ENCODE measurements around the gene THADA. TPM values are rescaled to one million over a fixed set of nuclear protein-coding genes. Genes with fewer than 3 reads are reported as not detected.

The THADA gene
- total RNA-seq, 2 donors from 2014 or later = 14.5 to 16.1 TPM

GRCh38 chr2:43361286-43361685, 234.6 kb downstream of the THADA start:
- DNase-seq (ENCODE audit: low spot score) = no peak
- Histone ChIP-seq H3K27me3 (no peaks in the 10 kb centered on the region), H3K9me3 (no peaks in the 10 kb centered on the region), H3K27ac (no peak overlapping the region), H3K4me3 (no peak overlapping the region), H3K36me3 (no peaks in the 10 kb centered on the region), H3K4me1 (peaks cover 0 to 11% of the 10 kb centered on the region in 2 donors)
- no peak for TF ChIP-seq CTCF (IDR thresholded peaks at IDR 0.05)

- TF ChIP-seq CTCF (IDR thresholded peaks at IDR 0.05) = no peak
- no peaks in the 10 kb centered on the region for H3K36me3 ChIP-seq
- H3K27me3 ChIP-seq = no peaks in the 10 kb centered on the region
- DNase-seq (ENCODE audit: low spot score) = no peak
- no peak overlapping the region for H3K4me3 ChIP-seq
- peaks cover 0 to 11% of the 10 kb centered on the region in 2 donors for H3K4me1 ChIP-seq
- H3K9me3 ChIP-seq = no peaks in the 10 kb centered on the region
- no peak overlapping the region for H3K27ac ChIP-seq
These were observed 235.7 kb downstream of the THADA start for GRCh38 chr2:43360137-43360536.

- Histone ChIP-seq H3K27me3 (no peaks in the 10 kb centered on the region), H3K36me3 (no peaks in the 10 kb centered on the region), H3K4me3 (no peak overlapping the region), H3K9me3 (no peaks in the 10 kb centered on the region), H3K27ac (peak overlapping the region in 1 of 2 donors; percentile 12), H3K4me1 (peaks cover 0 to 11% of the 10 kb centered on the region in 2 donors)
- no peak for DNase-seq (ENCODE audit: low spot score)
- no peak for TF ChIP-seq CTCF (IDR thresholded peaks at IDR 0.05)
These were observed 237.2 kb downstream of the THADA start for GRCh38 chr2:43358410-43359201.

GRCh38 chr2:43356774-43357173, 239.1 kb downstream of the THADA start:
- Histone ChIP-seq H3K27me3 (no peaks in the 10 kb centered on the region), H3K9me3 (no peaks in the 10 kb centered on the region), H3K27ac (no peak overlapping the region), H3K36me3 (no peaks in the 10 kb centered on the region), H3K4me3 (no peak overlapping the region), H3K4me1 (peaks cover 0 to 11% of the 10 kb centered on the region in 2 donors)
- DNase-seq (ENCODE audit: low spot score) = no peak
- no peak for TF ChIP-seq CTCF (IDR thresholded peaks at IDR 0.05)

GRCh38 chr2:43355399-43355798, 240.4 kb downstream of the THADA start:
- no peak for TF ChIP-seq CTCF (IDR thresholded peaks at IDR 0.05)
- no peak for DNase-seq (ENCODE audit: low spot score)
- H3K4me1 ChIP-seq = peaks cover 0 to 11% of the 10 kb centered on the region in 2 donors
- no peaks in the 10 kb centered on the region for H3K36me3 ChIP-seq
- H3K27me3 ChIP-seq = no peaks in the 10 kb centered on the region
- no peak overlapping the region for H3K4me3 ChIP-seq
- H3K9me3 ChIP-seq = no peaks in the 10 kb centered on the region
- no peak overlapping the region for H3K27ac ChIP-seq

- H3K36me3 ChIP-seq = no peaks in the 10 kb centered on the region
- no peaks in the 10 kb centered on the region for H3K27me3 ChIP-seq
- no peaks in the 10 kb centered on the region for H3K9me3 ChIP-seq
- H3K4me3 ChIP-seq = no peak overlapping the region
- DNase-seq (ENCODE audit: low spot score) = no peak
- peak overlapping the region; percentile 3 to 90 for H3K27ac ChIP-seq
- H3K4me1 ChIP-seq = peaks cover 0 to 48% of the 10 kb centered on the region in 2 donors
- TF ChIP-seq CTCF (IDR thresholded peaks at IDR 0.05) = no peak
These were observed 245.9 kb downstream of the THADA start for GRCh38 chr2:43349904-43350303.

All from right atrium auricular region (tissue), 2 donors.